Measurements from ENCODE around the gene IFNG-AS1.

The IFNG-AS1 gene

GRCh38 chr12:67952787-67953186 is 36.5 kb upstream of the IFNG-AS1 start:
- TF ChIP-seq CTCF (IDR thresholded peaks at IDR 0.05) = no peak
- no peak overlapping the region for H3K4me3 ChIP-seq
- DNase-seq (ENCODE audit: low spot score) = no peak

GRCh38 chr12:67957383-67957782 is 31.9 kb upstream of the IFNG-AS1 start:
- no peak for DNase-seq (ENCODE audit: low spot score)

More at GRCh38 chr12:67952787-67953186, 36.5 kb upstream of the IFNG-AS1 start:
- no peak overlapping the region for H3K27ac ChIP-seq

GRCh38 chr12:67958187-67958586 is 31.1 kb upstream of the IFNG-AS1 start:
- Histone ChIP-seq H3K27ac (no peak overlapping the region), H3K4me3 (no peak overlapping the region)
- DNase-seq (ENCODE audit: low spot score) = no peak
- TF ChIP-seq CTCF (IDR thresholded peaks at IDR 0.05) = no peak

More at GRCh38 chr12:67957383-67957782, 31.9 kb upstream of the IFNG-AS1 start:
- no peak overlapping the region for H3K4me3 ChIP-seq
- no peak overlapping the region for H3K27ac ChIP-seq
- no peak for TF ChIP-seq CTCF (IDR thresholded peaks at IDR 0.05)

- Histone ChIP-seq H3K27ac (no peak overlapping the region), H3K4me3 (no peak overlapping the region)
- DNase-seq (ENCODE audit: low spot score) = no peak
- TF ChIP-seq CTCF (IDR thresholded peaks at IDR 0.05) = no peak
Measured at GRCh38 chr12:67964456-67964855, 24.8 kb upstream of the IFNG-AS1 start.

GRCh38 chr12:67966560-67966959 is 22.7 kb upstream of the IFNG-AS1 start:
- no peak overlapping the region for H3K4me3 ChIP-seq
- DNase-seq (ENCODE audit: low spot score) = no peak
- H3K27ac ChIP-seq = no peak overlapping the region
- no peak for TF ChIP-seq CTCF (IDR thresholded peaks at IDR 0.05)

- DNase-seq (ENCODE audit: low spot score) = no peak
- no peak for TF ChIP-seq CTCF (IDR thresholded peaks at IDR 0.05)
- no peak overlapping the region for H3K4me3 ChIP-seq
- no peak overlapping the region for H3K27ac ChIP-seq
Measured at GRCh38 chr12:67968321-67968720, 20.9 kb upstream of the IFNG-AS1 start.

- H3K4me3 ChIP-seq = no peak overlapping the region
- H3K27ac ChIP-seq = no peak overlapping the region
- no peak for TF ChIP-seq CTCF (IDR thresholded peaks at IDR 0.05)
- DNase-seq (ENCODE audit: low spot score) = no peak
Measured at GRCh38 chr12:67968725-67969124, 20.5 kb upstream of the IFNG-AS1 start.

All from coronary artery (tissue), 2 donors.